OCI-LY1 (cell line): ENCODE data around the gene ZNF181.

Experiments used
- H2AFZ ChIP-seq: fragments of 200-600 bp; sonication (generic), shearing (Covaris generic); 2 replicates; pipeline ENCODE4 v1.6.0; 2014; ENCODE audit warnings: antibody characterized with exemption, mild to moderate bottlenecking, low read length
- H3F3A ChIP-seq: fragments of 200-600 bp; sonication (generic), shearing (Covaris generic); 2 replicates; pipeline ENCODE4 v1.6.0; 2014; ENCODE audit warnings: mild to moderate bottlenecking, antibody characterized with exemption, low read length, moderate library complexity; ENCODE audit not compliant: insufficient read depth
- H3K27ac ChIP-seq: fragments of 200-600 bp; sonication (generic); 2 replicates; pipeline ENCODE4 v1.5.1; 2014; ENCODE audit warnings: low read length, mixed run types, mild to moderate bottlenecking, low read depth; ENCODE audit not compliant: poor library complexity, severe bottlenecking
- H3K27me3 ChIP-seq: fragments of 200-600 bp; sonication (generic); 2 replicates; pipeline ENCODE4 v1.6.0; 2014; ENCODE audit warnings: antibody characterized with exemption, mild to moderate bottlenecking, low read length, moderate library complexity; ENCODE audit not compliant: insufficient read depth
- H3K36me3 ChIP-seq: fragments of 200-600 bp; sonication (generic); 2 replicates; pipeline ENCODE4 v1.6.1; 2014; ENCODE audit warnings: mild to moderate bottlenecking, antibody characterized with exemption, low read length, moderate library complexity, mixed read lengths; ENCODE audit not compliant: insufficient read depth
- H3K4me1 ChIP-seq: fragments of 200-600 bp; sonication (generic); 2 replicates; pipeline ENCODE4 v1.5.1; 2014; ENCODE audit warnings: mild to moderate bottlenecking, low read length, moderate library complexity; ENCODE audit not compliant: insufficient read depth, severe bottlenecking
- H3K4me2 ChIP-seq: fragments of 200-600 bp; sonication (generic), shearing (Covaris generic); 2 replicates; pipeline ENCODE4 v1.6.1; 2014; ENCODE audit warnings: low read length
- H3K4me3 ChIP-seq: fragments of 200-600 bp; sonication (generic); 2 replicates; pipeline ENCODE4 v1.5.1; 2014; ENCODE audit warnings: low read length, low read depth, mild to moderate bottlenecking, mixed read lengths; ENCODE audit not compliant: poor library complexity, severe bottlenecking
- H3K79me2 ChIP-seq: fragments of 200-600 bp; shearing (Covaris generic); 2 replicates; pipeline ENCODE4 v1.6.1; 2016; ENCODE audit warnings: mixed run types, low read length, mixed read lengths; ENCODE audit not compliant: insufficient read depth
- H3K9ac ChIP-seq: fragments of 200-600 bp; sonication (generic), shearing (Covaris generic); 2 replicates; pipeline ENCODE4 v1.6.1; 2014; ENCODE audit warnings: mild to moderate bottlenecking, low read length, mixed read lengths
- H3K9me2 ChIP-seq: fragments of 200-600 bp; sonication (generic), shearing (Covaris generic); 2 replicates; pipeline ENCODE4 v1.6.1; 2014; ENCODE audit warnings: low read depth, mild to moderate bottlenecking, low read length, mixed read lengths
- H3K9me3 ChIP-seq: fragments of 200-600 bp; shearing (Covaris generic); 2 replicates; pipeline ENCODE4 v1.6.1; 2014; ENCODE audit warnings: low read length, mixed read lengths
- H4K20me1 ChIP-seq: fragments of 200-600 bp; sonication (generic), shearing (Covaris generic); 2 replicates; pipeline ENCODE4 v1.6.0; 2016; ENCODE audit warnings: mild to moderate bottlenecking, low read length; ENCODE audit not compliant: insufficient read depth
- CTCF ChIP-seq: fragments of 200-600 bp; sonication (generic), shearing (Covaris generic); IDR thresholded peaks from 2 replicates; pipeline ENCODE4 v1.5.1; 2017; ENCODE audit warnings: mild to moderate bottlenecking, antibody characterized with exemption, low read length, moderate library complexity, mixed read lengths
- EZH2 ChIP-seq: fragments of 200-600 bp; sonication (generic), shearing (Covaris generic); IDR thresholded peaks from 2 replicates; pipeline ENCODE4 v1.8.0; 2017; ENCODE audit warnings: borderline replicate concordance, mixed run types, mild to moderate bottlenecking, antibody characterized with exemption, low read length, moderate library complexity, mixed read lengths

Gene ZNF181

GRCh38 chr19:34779652-34780051 lies 45.6 kb downstream of the ZNF181 start:
- Histone ChIP-seq H3K27me3 (no peaks in the 10 kb centered on the region), H3K4me1 (no peaks in the 10 kb centered on the region), H3K9me3 (no peaks in the 10 kb centered on the region), H3K27ac (no peak overlapping the region), H3K9ac (no peak overlapping the region), H3K4me2 (no peak overlapping the region), H2AFZ (no peak overlapping the region), H4K20me1 (no peaks in the 10 kb centered on the region), H3K79me2 (no peaks in the 10 kb centered on the region), H3F3A (no peaks in the 10 kb centered on the region), H3K9me2 (no peaks in the 10 kb centered on the region), H3K36me3 (no peaks in the 10 kb centered on the region), H3K4me3 (no peak overlapping the region)
- TF ChIP-seq EZH2 (no peak), CTCF (no peak)

GRCh38 chr19:34786236-34786635 lies 52.2 kb downstream of the ZNF181 start:
- Histone ChIP-seq H3K4me1 (no peaks in the 10 kb centered on the region), H3K9me3 (no peaks in the 10 kb centered on the region)

GRCh38 chr19:34787059-34787824 lies 53.2 kb downstream of the ZNF181 start:
- no peaks in the 10 kb centered on the region for H3K79me2 ChIP-seq
- no peaks in the 10 kb centered on the region for H3K27me3 ChIP-seq
- no peaks in the 10 kb centered on the region for H4K20me1 ChIP-seq
- no peaks in the 10 kb centered on the region for H3K36me3 ChIP-seq
- no peaks in the 10 kb centered on the region for H3K4me1 ChIP-seq
- H2AFZ ChIP-seq: no peak overlapping the region
- H3F3A ChIP-seq: no peaks in the 10 kb centered on the region
- no peak for TF ChIP-seq EZH2
- no peak for TF ChIP-seq CTCF
- H3K27ac ChIP-seq: no peak overlapping the region
- H3K9me2 ChIP-seq: no peaks in the 10 kb centered on the region
- H3K4me3 ChIP-seq: no peak overlapping the region
- H3K4me2 ChIP-seq: no peak overlapping the region
- H3K9ac ChIP-seq: no peak overlapping the region
- H3K9me3 ChIP-seq: no peaks in the 10 kb centered on the region

More at GRCh38 chr19:34786236-34786635, 52.2 kb downstream of the ZNF181 start:
- no peak overlapping the region for H2AFZ ChIP-seq
- H3K27ac ChIP-seq: no peak overlapping the region
- no peaks in the 10 kb centered on the region for H3K9me2 ChIP-seq
- H3K79me2 ChIP-seq: no peaks in the 10 kb centered on the region
- TF ChIP-seq CTCF (no peak), EZH2 (no peak)
- no peaks in the 10 kb centered on the region for H4K20me1 ChIP-seq
- H3K9ac ChIP-seq: no peak overlapping the region
- no peak overlapping the region for H3K4me2 ChIP-seq
- no peaks in the 10 kb centered on the region for H3K27me3 ChIP-seq
- no peaks in the 10 kb centered on the region for H3K36me3 ChIP-seq
- no peak overlapping the region for H3K4me3 ChIP-seq
- H3F3A ChIP-seq: no peaks in the 10 kb centered on the region
